Measurements from ENCODE around the gene RALGPS1.
"Not testable (repeated sequence)": the region's sequence is repeated elsewhere in the genome, so short reads cannot be mapped to it uniquely, and the experiment has no call there.

RALGPS1 gene

GRCh38 chr9:127140842-127141675 lies 226.5 kb downstream of the RALGPS1 start:
- no peak for DNase-seq

DNA sequence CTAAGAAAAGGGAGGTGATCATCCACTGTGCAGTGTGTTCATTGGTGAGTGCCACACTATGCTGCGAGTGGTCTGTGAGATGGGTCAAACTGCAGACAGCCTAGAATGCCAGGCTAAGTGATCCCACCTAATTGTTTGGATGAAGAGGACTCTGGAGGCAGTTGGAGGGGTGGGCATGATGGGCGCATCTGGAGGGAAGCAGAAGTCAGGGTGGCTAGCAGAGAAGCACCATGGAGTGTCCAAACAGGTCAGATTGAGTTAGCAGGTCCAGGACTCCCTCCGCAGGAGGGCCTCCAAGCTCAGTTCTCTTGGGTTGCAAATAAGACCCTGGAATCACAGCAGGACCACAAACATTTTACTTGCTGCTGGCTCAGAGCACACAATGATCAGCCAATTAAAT lies 227.7 kb downstream of the RALGPS1 start:
- no peak for DNase-seq

GRCh38 chr9:127142931-127143464 lies 228.4 kb downstream of the RALGPS1 start:
- no peak for DNase-seq

DNA sequence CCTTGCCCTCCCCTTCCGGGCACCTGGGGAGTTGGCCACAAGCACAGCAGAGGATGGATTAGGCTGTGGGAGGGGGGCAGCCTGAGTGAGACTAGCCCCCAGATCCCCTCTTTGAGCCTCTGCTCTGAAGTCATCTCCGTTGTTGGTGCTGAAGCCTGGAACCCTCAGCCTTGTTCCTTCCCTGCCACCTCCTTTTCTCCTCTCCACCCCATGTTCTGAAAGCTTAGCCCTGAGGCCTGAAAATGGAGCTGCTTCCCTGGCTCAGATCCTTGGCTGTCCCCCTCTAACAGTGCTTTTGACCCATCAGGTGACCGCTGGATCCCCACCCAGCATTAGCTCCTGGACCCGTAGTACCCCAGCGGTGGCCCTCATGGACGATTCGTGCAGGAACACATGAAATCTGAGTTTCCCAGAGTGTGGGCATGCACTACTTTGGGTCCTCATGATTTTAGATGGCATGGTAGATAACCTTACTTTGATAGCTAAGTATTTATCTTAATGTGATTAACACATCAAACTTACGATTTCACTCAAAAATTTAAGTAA lies 229.4 kb downstream of the RALGPS1 start:
- DNase-seq: no peak

DNA sequence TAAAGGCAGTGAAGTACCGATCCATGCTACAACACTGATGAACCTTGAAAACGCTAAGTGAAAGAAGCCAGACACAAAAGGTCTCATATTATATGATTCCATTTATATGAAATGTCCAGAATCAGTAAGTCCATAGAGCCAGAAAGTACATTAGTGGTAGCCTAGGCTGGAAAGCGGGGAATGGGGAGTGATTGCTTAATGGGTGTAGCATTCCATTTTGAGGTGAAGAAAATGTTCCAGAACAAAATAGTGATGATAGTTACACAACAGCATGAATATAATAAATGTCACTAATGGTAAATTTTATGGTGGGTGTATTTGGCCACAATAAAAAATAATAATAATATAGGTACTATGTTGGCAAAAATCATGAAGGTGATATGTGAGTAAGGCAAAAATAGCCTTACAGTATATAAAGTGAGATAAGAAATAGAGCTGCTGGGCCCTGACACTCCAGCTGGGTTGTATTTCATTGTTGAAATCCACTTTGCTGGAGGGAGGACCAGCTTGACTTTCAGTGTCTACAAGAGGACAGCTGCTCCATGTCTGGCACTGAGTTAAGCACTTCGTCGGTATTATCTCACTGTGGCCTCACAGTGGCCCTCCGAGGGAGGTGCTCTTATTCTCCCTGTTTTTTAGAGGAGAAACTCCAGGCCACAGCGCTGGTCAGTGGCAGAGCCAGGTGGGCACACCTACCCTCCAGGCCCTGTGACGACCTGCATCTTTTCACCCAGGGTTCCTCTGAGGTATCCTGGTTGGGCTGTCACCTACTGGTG lies 230.3 kb downstream of the RALGPS1 start:
- DNase-seq: no peak

DNA sequence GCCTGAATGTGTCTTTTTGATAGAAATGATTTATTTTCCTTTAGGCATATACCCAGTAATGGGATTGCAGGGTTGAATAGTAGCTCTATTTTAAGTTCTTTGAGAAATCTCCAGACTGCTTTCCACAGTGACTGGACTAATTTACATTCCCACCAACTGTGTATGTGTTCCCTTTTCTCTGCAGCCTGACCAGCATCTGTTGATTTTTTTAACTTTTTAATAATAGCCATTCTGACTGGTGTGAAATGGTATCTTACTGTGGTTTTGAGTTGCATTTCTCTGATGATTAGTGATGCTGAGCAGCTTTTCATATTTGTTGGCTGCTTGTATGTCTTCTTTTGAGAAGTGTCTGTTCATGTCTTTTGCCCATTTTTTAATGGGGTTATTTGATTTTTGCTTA lies 232.3 kb downstream of the RALGPS1 start:
- not testable (repeated sequence) for DNase-seq

GRCh38 chr9:127147251-127147650 lies 232.7 kb downstream of the RALGPS1 start:
- no peak for DNase-seq

DNA sequence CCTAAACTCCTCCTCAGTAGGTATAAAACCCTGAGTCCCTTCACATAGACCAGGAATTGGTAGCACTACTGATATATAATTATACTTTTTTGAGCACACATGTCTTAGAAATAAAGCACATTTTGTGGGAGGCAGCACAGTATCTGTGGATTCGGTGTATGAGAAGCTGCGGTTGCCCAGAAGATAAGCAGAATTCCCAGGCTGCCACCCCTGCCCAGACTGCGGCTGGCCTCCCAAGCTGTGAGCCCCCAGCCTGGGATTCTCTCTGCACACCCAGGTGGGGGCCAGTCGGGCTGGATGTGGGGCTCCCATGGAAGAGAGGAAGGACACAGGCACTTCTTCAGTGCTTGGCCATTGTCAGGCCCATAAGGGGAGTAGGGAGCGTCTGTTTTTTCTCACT lies 233.4 kb downstream of the RALGPS1 start:
- no peak for DNase-seq

DNA sequence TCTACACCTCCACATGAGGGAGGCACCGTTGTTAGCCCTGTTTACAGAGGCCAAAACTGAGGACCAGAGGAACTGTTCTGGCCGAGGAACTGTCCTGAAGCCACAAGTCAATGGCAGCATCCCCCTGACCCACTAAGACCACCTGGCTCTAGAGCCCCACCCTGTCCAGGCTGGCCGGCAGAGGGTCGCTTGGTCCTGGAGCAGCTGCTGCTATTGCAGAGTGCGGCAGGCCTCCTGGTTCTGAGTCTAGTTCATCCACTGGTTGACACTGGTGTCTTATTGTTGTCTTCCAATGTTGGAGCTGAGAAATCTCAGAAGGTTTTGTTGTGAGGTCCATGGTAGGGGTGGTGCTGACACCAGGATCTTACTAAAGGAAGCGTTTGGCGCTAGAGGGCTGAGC lies 234.4 kb downstream of the RALGPS1 start:
- DNase-seq: no peak

DNA sequence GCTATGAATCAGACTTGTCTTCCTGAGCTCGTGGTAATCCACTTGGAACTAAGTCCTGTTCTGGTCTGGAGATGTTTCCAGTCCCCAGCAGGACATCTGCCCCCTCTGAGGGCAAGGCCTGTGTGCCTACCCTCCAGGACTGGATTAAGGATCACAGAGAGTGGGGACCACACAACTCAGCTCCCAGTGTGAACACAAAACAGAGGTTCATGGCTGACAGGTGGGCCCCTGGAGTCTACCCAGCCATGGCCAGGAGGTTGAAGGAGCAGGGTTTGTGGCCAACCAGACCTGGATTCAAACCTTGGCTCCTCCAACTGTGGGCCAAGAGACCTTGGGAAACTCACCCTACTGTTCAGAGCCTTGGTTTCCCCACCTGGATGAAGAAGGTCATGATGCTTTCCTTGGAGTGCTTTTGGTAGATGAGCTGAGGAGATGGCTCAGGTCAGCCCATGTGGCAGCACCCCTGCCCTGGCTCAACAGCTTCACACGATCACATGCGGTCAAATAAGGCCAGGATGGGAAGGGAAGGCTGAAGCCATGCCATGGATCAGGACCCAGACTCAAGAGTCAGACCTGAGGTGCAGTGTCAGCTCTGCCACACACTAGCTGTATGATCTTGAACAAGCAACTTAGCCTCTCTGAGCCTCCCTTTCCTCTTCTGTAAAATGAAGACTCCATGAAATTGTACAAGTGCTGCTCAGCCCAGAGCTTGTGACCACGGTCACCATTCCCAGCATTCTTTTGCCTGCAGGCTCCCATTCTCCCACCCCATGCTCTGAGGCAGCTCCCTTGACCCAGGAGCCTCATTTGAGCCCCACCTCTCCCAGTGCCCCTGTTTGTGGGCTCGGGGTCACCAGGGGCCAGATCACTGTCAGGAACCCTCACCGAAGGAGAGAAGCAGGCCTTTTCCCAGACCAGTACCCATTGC lies 235.1 kb downstream of the RALGPS1 start:
- no peak for DNase-seq

- no peak for DNase-seq
Measured at GRCh38 chr9:127153501-127153900, 238.9 kb downstream of the RALGPS1 start.

DNA sequence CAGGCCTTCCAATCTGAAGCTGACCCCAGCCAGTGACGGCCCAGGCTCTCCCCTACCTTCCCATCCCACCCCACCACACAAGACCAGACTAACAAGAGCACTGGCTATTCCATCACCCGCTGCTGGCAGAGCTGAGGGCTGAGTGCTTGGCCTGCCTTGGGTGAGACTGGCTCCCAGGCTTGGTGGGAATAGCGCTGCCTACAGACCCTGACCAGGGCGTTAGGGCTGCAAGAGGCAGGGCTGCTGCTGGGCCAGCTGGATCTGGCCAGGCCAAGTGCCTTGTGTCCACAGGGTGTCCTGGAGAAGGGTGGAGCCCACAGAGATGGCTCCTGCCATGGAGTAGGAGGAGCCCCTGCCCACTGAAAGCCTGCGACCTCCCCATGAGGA lies 239.4 kb downstream of the RALGPS1 start:
- DNase-seq: no peak

GRCh38 chr9:127154390-127155191 lies 240.0 kb downstream of the RALGPS1 start:
- no peak for DNase-seq

GRCh38 chr9:127155314-127155960 lies 240.9 kb downstream of the RALGPS1 start:
- no peak for DNase-seq

DNA sequence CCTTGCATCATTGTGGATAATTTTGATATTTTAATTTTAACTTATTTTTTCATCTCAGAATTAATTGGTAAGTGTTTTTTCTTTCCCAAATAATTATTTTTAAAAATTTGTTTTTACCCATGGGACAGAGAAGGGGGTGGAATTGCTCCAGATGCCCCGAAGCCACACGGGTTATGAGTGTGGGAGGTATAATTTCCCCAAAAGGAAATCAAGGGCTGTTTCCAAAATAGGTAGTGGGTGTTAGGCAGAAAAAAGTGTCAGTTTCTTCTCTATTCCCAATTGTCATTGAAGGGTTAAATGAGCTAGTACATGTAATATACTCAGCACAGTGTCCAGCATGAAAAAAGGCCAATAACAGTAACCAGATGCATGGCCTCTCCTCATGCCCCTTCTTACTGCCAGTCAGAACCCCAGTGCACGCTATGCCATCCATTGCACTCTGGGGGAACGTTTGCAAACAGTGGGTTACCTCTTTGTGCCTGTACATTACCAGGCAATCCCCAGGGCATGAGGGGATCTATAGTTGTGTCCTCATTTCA lies 244.3 kb downstream of the RALGPS1 start:
- DNase-seq: no peak

DNA sequence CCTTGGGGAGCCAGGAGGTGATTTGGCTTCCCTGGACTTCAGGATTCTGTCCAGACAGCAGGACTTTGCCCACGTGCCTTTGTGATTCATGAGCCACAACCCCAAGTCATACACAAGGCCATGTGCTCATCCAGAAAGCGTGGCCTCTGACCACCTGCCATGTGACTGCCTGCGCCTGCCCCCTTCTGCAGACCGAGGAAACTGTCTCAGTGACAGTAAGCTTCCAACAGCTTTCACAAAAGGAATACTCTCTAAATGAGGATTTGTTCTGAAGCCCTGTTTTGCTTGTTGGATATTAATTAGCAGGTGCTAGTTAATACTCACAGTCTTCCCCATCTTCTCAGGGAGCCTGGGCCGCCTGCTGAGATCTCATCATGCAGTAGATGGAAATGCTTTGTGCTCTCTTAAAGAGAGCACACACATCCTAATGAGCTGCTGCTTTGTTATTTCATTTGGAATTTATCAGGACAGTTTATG lies 244.8 kb downstream of the RALGPS1 start:
- DNase-seq: no peak

DNA sequence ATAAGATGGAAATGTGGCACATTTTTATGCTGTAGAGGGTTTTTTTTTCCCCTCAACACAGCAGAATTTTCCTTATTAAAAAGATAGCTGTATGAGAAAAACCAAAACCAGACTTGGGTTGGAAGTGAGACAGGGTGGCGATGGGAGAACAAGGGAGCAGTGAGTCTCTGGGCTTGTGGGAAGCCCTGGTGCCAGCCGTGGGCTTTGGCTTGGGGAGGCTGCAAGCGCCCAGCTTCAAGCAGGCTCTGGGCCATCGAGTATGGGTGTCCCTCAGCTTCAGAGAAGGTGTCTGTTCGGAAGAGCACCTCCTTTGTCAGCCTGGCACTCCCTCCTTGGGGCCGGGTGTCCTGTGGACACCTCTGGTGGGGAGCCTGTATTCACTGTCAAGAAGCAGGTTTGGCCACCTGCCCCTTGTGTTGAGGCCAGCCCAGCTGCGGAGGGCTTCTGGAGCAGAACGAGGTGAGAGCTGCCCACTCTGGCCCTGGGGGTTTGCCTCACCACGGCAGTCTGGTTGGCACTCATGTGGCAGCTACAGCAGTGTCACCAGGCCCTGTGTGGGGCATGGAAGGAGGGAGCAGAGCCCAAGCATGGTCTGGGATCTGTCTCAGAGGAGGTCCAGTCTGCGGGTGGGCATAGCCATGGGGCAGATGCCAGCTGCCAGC lies 245.5 kb downstream of the RALGPS1 start:
- peak; percentile 4 for DNase-seq

DNA sequence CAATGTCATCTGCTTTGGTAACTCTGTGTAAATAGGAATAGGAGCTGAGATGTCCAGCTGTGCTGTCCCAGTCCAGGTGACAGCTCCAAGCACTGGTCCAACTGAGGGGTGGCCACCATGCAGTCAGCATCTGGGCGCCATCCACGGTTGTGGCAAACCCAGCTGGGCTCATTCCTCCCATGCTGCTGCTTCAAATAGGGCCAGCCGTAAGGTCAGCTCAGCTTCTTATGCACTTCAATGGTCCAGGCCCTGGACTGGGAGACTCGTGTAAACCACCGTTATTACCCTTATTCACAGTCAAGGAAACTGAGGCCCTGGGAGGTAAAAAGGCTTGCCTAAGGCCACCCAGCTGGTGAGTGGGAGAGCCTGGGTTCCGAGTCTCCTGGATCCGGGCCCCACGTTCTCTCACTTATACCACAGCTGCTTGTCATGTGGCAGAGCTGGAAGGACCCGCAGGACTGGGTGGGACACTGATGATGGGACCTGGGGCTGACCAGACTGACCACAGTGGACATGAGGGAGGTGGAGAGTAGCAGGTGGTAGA lies 246.6 kb downstream of the RALGPS1 start:
- no peak for DNase-seq

- DNase-seq: no peak
Measured at GRCh38 chr9:127162046-127162863, 247.7 kb downstream of the RALGPS1 start.

All from activated naive CD4-positive, alpha-beta T cell treated with anti-CD3 and anti-CD28 coated beads, Interleukin-2, amount 50 U/mL, for 16 hours (primary cell).